ENCODE results near the gene AK2. TPM values are rescaled to one million over a fixed set of nuclear protein-coding genes. Genes with fewer than 3 reads are reported as not detected.

Gene AK2
- total and polyA plus RNA-seq, 4 donors = 34.2 to 181 (median 115) TPM

GRCh38 chr1:33086384-33086850 lies 49.7 kb upstream of the AK2 start:
- DNase-seq (ENCODE audit: low spot score) = peak; percentile 61
- WGBS = 29% methylated on average over 12 of the region's 12 CpGs
- TF ChIP-seq SP1 (IDR thresholded peaks at IDR 0.05) = no peak
- TF ChIP-seq, protein P1, sequence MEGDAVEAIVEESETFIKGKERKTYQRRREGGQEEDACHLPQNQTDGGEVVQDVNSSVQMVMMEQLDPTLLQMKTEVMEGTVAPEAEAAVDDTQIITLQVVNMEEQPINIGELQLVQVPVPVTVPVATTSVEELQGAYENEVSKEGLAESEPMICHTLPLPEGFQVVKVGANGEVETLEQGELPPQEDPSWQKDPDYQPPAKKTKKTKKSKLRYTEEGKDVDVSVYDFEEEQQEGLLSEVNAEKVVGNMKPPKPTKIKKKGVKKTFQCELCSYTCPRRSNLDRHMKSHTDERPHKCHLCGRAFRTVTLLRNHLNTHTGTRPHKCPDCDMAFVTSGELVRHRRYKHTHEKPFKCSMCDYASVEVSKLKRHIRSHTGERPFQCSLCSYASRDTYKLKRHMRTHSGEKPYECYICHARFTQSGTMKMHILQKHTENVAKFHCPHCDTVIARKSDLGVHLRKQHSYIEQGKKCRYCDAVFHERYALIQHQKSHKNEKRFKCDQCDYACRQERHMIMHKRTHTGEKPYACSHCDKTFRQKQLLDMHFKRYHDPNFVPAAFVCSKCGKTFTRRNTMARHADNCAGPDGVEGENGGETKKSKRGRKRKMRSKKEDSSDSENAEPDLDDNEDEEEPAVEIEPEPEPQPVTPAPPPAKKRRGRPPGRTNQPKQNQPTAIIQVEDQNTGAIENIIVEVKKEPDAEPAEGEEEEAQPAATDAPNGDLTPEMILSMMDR (IDR thresholded peaks at IDR 0.05; ENCODE audit: low read depth, low read length, missing input control) = peak; percentile 80
- no peak for TF ChIP-seq JUND (IDR thresholded peaks at IDR 0.05)
- peak; percentile 89 to 95 for TF ChIP-seq RAD21 (IDR thresholded peaks at IDR 0.05)
- H3K4me3 ChIP-seq (ENCODE audit: low read depth in 1 of 3, low read length in 3 of 3) = no peak overlapping the region
- H3K27me3 ChIP-seq (ENCODE audit: control insufficient read depth in 4 of 4, insufficient read depth in 4 of 4, low read length in 3 of 4) = no peaks in the 10 kb centered on the region
- peaks cover 2 to 16% (median 7%) of the 10 kb centered on the region in 4 donors for H3K4me1 ChIP-seq (ENCODE audit: control insufficient read depth in 4 of 4, insufficient read depth in 4 of 4, low read length in 3 of 4)
- H3K36me3 ChIP-seq (ENCODE audit: control insufficient read depth in 4 of 4, insufficient read depth in 3 of 4, low read depth in 1 of 4, low read length in 3 of 4) = no peaks in the 10 kb centered on the region
- no peak overlapping the region for H3K27ac ChIP-seq (ENCODE audit: low read depth in 1 of 2, low read length in 2 of 2)
- no peaks in the 10 kb centered on the region for H3K9me3 ChIP-seq (ENCODE audit: control insufficient read depth in 4 of 4, low read length in 3 of 4)
- no peak overlapping the region for H3K9ac ChIP-seq (ENCODE audit: low read depth in 1 of 2, low read length in 2 of 2)

GRCh38 chr1:33085332-33085731 lies 48.6 kb upstream of the AK2 start:
- no peak for DNase-seq (ENCODE audit: low spot score)
- Histone ChIP-seq H3K36me3 (ENCODE audit: control insufficient read depth in 4 of 4, insufficient read depth in 3 of 4, low read depth in 1 of 4, low read length in 3 of 4) (no peaks in the 10 kb centered on the region), H3K9ac (ENCODE audit: low read depth in 1 of 2, low read length in 2 of 2) (no peak overlapping the region), H3K4me3 (ENCODE audit: low read depth in 1 of 3, low read length in 3 of 3) (no peak overlapping the region), H3K27me3 (ENCODE audit: control insufficient read depth in 4 of 4, insufficient read depth in 4 of 4, low read length in 3 of 4) (no peaks in the 10 kb centered on the region), H3K9me3 (ENCODE audit: control insufficient read depth in 4 of 4, low read length in 3 of 4) (no peaks in the 10 kb centered on the region), H3K27ac (ENCODE audit: low read depth in 1 of 2, low read length in 2 of 2) (no peak overlapping the region), H3K4me1 (ENCODE audit: control insufficient read depth in 4 of 4, insufficient read depth in 4 of 4, low read length in 3 of 4) (peaks cover 3 to 24% (median 13%) of the 10 kb centered on the region in 4 donors)
- 46% methylated on average over 4 of the region's 4 CpGs for WGBS
- TF ChIP-seq RAD21 (IDR thresholded peaks at IDR 0.05) (no peak), EGR1 (IDR thresholded peaks at IDR 0.05; ENCODE audit: low read depth in 2 of 2) (no peak), GABPA (IDR thresholded peaks at IDR 0.05 in 1 of 2, conservative IDR thresholded peaks at IDR 0.05 in 1 of 2) (no peak), YY1 (IDR thresholded peaks at IDR 0.05) (no peak), ATF3 (IDR thresholded peaks at IDR 0.05) (no peak), NR2F2 (IDR thresholded peaks at IDR 0.05) (no peak), HNF4A (conservative IDR thresholded peaks at IDR 0.05) (no peak), FOXA1 (IDR thresholded peaks at IDR 0.05) (no peak), HNF4G (IDR thresholded peaks at IDR 0.05) (no peak), SP1 (IDR thresholded peaks at IDR 0.05) (no peak)
- TF ChIP-seq, protein P1 (IDR thresholded peaks at IDR 0.05; ENCODE audit: low read depth, low read length, missing input control) = no peak
- TF ChIP-seq, protein P2, sequence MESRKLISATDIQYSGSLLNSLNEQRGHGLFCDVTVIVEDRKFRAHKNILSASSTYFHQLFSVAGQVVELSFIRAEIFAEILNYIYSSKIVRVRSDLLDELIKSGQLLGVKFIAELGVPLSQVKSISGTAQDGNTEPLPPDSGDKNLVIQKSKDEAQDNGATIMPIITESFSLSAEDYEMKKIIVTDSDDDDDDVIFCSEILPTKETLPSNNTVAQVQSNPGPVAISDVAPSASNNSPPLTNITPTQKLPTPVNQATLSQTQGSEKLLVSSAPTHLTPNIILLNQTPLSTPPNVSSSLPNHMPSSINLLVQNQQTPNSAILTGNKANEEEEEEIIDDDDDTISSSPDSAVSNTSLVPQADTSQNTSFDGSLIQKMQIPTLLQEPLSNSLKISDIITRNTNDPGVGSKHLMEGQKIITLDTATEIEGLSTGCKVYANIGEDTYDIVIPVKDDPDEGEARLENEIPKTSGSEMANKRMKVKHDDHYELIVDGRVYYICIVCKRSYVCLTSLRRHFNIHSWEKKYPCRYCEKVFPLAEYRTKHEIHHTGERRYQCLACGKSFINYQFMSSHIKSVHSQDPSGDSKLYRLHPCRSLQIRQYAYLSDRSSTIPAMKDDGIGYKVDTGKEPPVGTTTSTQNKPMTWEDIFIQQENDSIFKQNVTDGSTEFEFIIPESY (IDR thresholded peaks at IDR 0.05) = no peak
- TF ChIP-seq, protein P3, sequence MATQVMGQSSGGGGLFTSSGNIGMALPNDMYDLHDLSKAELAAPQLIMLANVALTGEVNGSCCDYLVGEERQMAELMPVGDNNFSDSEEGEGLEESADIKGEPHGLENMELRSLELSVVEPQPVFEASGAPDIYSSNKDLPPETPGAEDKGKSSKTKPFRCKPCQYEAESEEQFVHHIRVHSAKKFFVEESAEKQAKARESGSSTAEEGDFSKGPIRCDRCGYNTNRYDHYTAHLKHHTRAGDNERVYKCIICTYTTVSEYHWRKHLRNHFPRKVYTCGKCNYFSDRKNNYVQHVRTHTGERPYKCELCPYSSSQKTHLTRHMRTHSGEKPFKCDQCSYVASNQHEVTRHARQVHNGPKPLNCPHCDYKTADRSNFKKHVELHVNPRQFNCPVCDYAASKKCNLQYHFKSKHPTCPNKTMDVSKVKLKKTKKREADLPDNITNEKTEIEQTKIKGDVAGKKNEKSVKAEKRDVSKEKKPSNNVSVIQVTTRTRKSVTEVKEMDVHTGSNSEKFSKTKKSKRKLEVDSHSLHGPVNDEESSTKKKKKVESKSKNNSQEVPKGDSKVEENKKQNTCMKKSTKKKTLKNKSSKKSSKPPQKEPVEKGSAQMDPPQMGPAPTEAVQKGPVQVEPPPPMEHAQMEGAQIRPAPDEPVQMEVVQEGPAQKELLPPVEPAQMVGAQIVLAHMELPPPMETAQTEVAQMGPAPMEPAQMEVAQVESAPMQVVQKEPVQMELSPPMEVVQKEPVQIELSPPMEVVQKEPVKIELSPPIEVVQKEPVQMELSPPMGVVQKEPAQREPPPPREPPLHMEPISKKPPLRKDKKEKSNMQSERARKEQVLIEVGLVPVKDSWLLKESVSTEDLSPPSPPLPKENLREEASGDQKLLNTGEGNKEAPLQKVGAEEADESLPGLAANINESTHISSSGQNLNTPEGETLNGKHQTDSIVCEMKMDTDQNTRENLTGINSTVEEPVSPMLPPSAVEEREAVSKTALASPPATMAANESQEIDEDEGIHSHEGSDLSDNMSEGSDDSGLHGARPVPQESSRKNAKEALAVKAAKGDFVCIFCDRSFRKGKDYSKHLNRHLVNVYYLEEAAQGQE (IDR thresholded peaks at IDR 0.05) = no peak
